C4-2B (cell line): ENCODE measurements around the gene GATA2.

Experiments
- ZFX ChIP-seq: fragments of 450-650 bp; IDR thresholded peaks from 2 replicates; pipeline ENCODE4 v1.6.1; 2017
- TF ChIP-seq, protein P1 (sequence below): fragments of 450-650 bp; conservative IDR thresholded peaks from 2 replicates; pipeline ENCODE4 v1.5.1; 2017; ENCODE audit warnings: mild to moderate bottlenecking

DNA sequence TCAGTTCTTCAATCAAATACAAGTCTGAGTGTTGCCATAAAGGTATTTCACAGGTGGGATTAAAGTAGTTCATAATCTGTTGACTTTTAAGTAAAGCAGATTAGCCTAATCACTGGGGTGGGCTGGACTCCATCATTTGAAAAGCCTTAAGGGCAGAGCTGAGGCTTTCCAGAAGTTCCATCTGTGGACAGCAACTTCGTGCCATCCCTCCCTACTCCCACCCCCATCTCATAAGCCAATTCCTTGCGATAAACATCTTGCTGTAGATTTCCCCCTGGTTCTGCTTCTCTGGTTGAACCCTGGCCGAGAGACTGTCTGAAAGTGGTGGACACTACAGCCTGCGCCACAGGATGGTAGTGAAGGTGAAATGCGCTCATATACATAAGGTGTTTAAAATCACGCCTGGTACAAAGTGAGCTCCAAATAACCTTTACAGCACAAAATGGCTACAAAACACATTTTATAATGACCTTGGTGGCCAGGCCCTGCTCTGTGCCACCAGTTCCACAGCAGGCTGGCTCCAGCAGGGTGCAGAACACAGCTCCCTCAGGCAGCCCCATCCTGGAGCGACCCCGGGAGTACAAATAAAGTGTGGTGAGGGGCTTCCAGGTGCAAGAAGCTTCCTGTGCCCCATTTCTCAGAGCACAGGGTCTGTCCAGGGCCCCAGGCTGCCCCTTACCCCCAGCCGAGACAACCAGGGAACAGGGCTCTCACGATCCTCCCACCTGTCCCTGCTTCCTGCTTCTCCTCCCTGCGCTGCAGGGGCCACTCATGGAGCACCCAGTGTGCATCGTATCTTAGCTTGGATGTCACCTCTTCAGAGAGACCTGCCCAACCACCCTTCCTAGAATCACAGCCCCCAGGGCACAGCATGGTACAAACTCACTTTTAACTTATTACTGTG lies 25.8 kb upstream of the GATA2 start:
- TF ChIP-seq, protein P1, sequence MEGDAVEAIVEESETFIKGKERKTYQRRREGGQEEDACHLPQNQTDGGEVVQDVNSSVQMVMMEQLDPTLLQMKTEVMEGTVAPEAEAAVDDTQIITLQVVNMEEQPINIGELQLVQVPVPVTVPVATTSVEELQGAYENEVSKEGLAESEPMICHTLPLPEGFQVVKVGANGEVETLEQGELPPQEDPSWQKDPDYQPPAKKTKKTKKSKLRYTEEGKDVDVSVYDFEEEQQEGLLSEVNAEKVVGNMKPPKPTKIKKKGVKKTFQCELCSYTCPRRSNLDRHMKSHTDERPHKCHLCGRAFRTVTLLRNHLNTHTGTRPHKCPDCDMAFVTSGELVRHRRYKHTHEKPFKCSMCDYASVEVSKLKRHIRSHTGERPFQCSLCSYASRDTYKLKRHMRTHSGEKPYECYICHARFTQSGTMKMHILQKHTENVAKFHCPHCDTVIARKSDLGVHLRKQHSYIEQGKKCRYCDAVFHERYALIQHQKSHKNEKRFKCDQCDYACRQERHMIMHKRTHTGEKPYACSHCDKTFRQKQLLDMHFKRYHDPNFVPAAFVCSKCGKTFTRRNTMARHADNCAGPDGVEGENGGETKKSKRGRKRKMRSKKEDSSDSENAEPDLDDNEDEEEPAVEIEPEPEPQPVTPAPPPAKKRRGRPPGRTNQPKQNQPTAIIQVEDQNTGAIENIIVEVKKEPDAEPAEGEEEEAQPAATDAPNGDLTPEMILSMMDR, result no peak
- no peak for TF ChIP-seq ZFX
